A673 (cell line): ENCODE measurements around the gene SMIM44.

Experiments
- CTCF ChIP-seq: fragments of 300-800, 200-600 bp; sonication (generic); conservative IDR thresholded peaks from 2 replicates; pipeline ENCODE4 v1.5.1; 2017; ENCODE audit warnings: low read depth, mild to moderate bottlenecking, antibody characterized with exemption, low read length, moderate library complexity, mixed read lengths
- EZH2 ChIP-seq: fragments of 200-600 bp; sonication (generic); IDR thresholded peaks from 2 replicates; pipeline ENCODE4 v1.6.1; 2017; ENCODE audit warnings: borderline replicate concordance, low read depth, mild to moderate bottlenecking, mixed read lengths, antibody characterized with exemption, low read length; ENCODE audit not compliant: poor library complexity, severe bottlenecking

GRCh38 chr19:3477951-3478350 lies 5.3 kb downstream of the SMIM44 start:
- TF ChIP-seq EZH2 (no peak), CTCF (no peak)
